Panc1 (cell line): ENCODE measurements around the gene EXOC8. TPM values are rescaled to one million over a fixed set of nuclear protein-coding genes. Genes with fewer than 3 reads are reported as not detected.

Experiments
- ATAC-seq: fragments of 200-7000 bp; cut with Tn5 transposase; 2 replicates; pipeline ENCODE4 v1.9.1; 2020; ENCODE audit warnings: mild to moderate bottlenecking, moderate library complexity
- BruUV-seq: library from RNA; stranded (reverse); fragments of 400-500 nt; replicated peaks from 2 replicates; lab custom pipeline; 2021; lab: Mats Ljungman, UMichigan
- CTCF ChIA-PET: fragments of 300-600 bp; sonication (Branson Sonifier 250); formaldehyde crosslinking; loops from one replicate; lab custom pipeline; 2022; ENCODE audit warnings: antibody characterized with exemption; lab: Charles Lee
- POLR2A ChIA-PET: fragments of 300-600 bp; sonication (Branson Sonifier 250); formaldehyde crosslinking; loops from one replicate; lab custom pipeline; 2022; ENCODE audit warnings: antibody characterized with exemption; lab: Charles Lee
- DNase-seq: peaks from one replicate; pipeline ENCODE4 v3.0.0-alpha.2; 2010; ENCODE audit warnings: low read depth, low spot score
- H3K27ac ChIP-seq: 2 replicates; pipeline ENCODE4 v1.5.1; 2011; ENCODE audit warnings: mild to moderate bottlenecking, low read length, inconsistent platforms
- H3K27me3 ChIP-seq: fragments of 200-500 bp; sonication (Bioruptor generic); 2 replicates; pipeline ENCODE4 v1.6.0; 2014; ENCODE audit warnings: low read length, inconsistent platforms; ENCODE audit not compliant: control insufficient read depth, insufficient read depth
- H3K36me3 ChIP-seq: fragments of 200-500 bp; sonication (Bioruptor generic); 2 replicates; pipeline ENCODE4 v1.5.1; 2014; ENCODE audit warnings: inconsistent platforms, mild to moderate bottlenecking, low read length, moderate library complexity; ENCODE audit not compliant: control insufficient read depth, insufficient read depth
- H3K4me1 ChIP-seq: 2 replicates; pipeline ENCODE4 v1.5.1; 2011; ENCODE audit warnings: inconsistent platforms, mild to moderate bottlenecking, low read length, moderate library complexity; ENCODE audit not compliant: control insufficient read depth, insufficient read depth
- H3K4me3 ChIP-seq, 2 experiments: 2 replicates each; pipeline ENCODE4 v1.5.1; 2011 to 2012; ENCODE audit warnings: low read depth in 2 of 2, low read length in 2 of 2, mild to moderate bottlenecking in 2 of 2, inconsistent platforms in 1 of 2, moderate library complexity in 1 of 2
- H3K9me3 ChIP-seq: fragments of 200-500 bp; sonication (Bioruptor generic); 2 replicates; pipeline ENCODE4 v1.5.1; 2014; ENCODE audit warnings: low read depth, mild to moderate bottlenecking, inconsistent platforms, low read length, moderate library complexity; ENCODE audit not compliant: control insufficient read depth, insufficient read depth
- CTCF ChIP-seq: fragments of 450-650 bp; IDR thresholded peaks from 2 replicates; pipeline ENCODE4 v1.5.1; 2017; ENCODE audit warnings: mild to moderate bottlenecking
- POLR2AphosphoS5 ChIP-seq: IDR thresholded peaks from 2 replicates; pipeline ENCODE4 v1.6.1; 2012; ENCODE audit warnings: mild to moderate bottlenecking, low read depth, low read length, moderate library complexity
- REST ChIP-seq, 2 experiments: IDR thresholded peaks; 2 replicates each; pipeline ENCODE4 v1.6.1; 2011 to 2012; ENCODE audit warnings: low read depth in 2 of 2, control low read depth in 1 of 2, low read length in 1 of 2, mild to moderate bottlenecking in 1 of 2, moderate library complexity in 1 of 2; ENCODE audit not compliant: insufficient read depth in 1 of 2
- SIN3A ChIP-seq: IDR thresholded peaks from 2 replicates; pipeline ENCODE4 v1.6.1; 2012; ENCODE audit warnings: low read depth, mild to moderate bottlenecking, low read length, moderate library complexity, borderline replicate concordance; ENCODE audit not compliant: insufficient read depth
- TCF7L2 ChIP-seq: IDR thresholded peaks from 2 replicates; pipeline ENCODE4 v1.6.1; 2011; ENCODE audit warnings: mild to moderate bottlenecking, low read depth, low read length, inconsistent platforms
- in situ Hi-C: cut with HindIII; loops from 2 replicates; pipeline ENCODE4 v1.10.0; 2016; ENCODE audit warnings: low sequenced_read_pairs, low pct_unique_long_range_greater_than_20kb
- intact Hi-C: fragments of 100-400 bp; cut with micrococcal nuclease; formaldehyde crosslinking; loops from one replicate; pipeline ENCODE4 v1.10.0; 2022; ENCODE audit not compliant: unreplicated experiment
- total RNA-seq: library from RNA; stranded (reverse); gene quantifications from one replicate; pipeline ENCODE4 v1.2.1, GENCODE V29; 2021; ENCODE audit not compliant: unreplicated experiment

The EXOC8 gene
- total RNA-seq, 1 experiment from 2014 or later: 14.0 TPM

GRCh38 chr1:231374394-231374793 lies 36.7 kb upstream of the EXOC8 start:
- CTCF ChIA-PET: no interaction called here
- Histone ChIP-seq H3K9me3 (no peaks in the 10 kb centered on the region), H3K4me3 (no peak overlapping the region), H3K36me3 (no peaks in the 10 kb centered on the region), H3K4me1 (no peaks in the 10 kb centered on the region), H3K27me3 (no peaks in the 10 kb centered on the region), H3K27ac (no peak overlapping the region)
- in situ Hi-C loops (no loop called here), intact Hi-C loops (no loop called here)
- TF ChIP-seq REST (IDR thresholded peaks at IDR 0.05; ENCODE audit: insufficient read depth in 1 of 2, low read depth in 2 of 2, low read length in 1 of 2): no peak
- no peak for TF ChIP-seq TCF7L2
- no peak for TF ChIP-seq POLR2AphosphoS5
- no peak for TF ChIP-seq SIN3A
- DNase-seq: no peak
- POLR2A ChIA-PET: no interaction called here
- BruUV-seq: no TSS peak
- ATAC-seq: no peak

GRCh38 chr1:231372501-231372900 lies 34.8 kb upstream of the EXOC8 start:
- Histone ChIP-seq H3K4me1 (no peaks in the 10 kb centered on the region), H3K36me3 (no peaks in the 10 kb centered on the region), H3K27ac (no peak overlapping the region), H3K27me3 (no peaks in the 10 kb centered on the region), H3K9me3 (no peaks in the 10 kb centered on the region), H3K4me3 (no peak overlapping the region)
- intact Hi-C loops (no loop called here), in situ Hi-C loops (no loop called here)
- POLR2A ChIA-PET: no interaction called here
- no peak for TF ChIP-seq POLR2AphosphoS5
- no peak for TF ChIP-seq CTCF
- no peak for TF ChIP-seq REST (IDR thresholded peaks at IDR 0.05; ENCODE audit: insufficient read depth in 1 of 2, low read depth in 2 of 2, low read length in 1 of 2)
- no peak for TF ChIP-seq TCF7L2
- no peak for TF ChIP-seq SIN3A
- CTCF ChIA-PET: no interaction called here
- no peak for DNase-seq
- BruUV-seq: no TSS peak
- ATAC-seq: no peak
